HT1080 (cell line): ENCODE measurements around the gene CASP10. TPM values are rescaled to one million over a fixed set of nuclear protein-coding genes. Genes with fewer than 3 reads are reported as not detected.
"Not testable (repeated sequence)": the region's sequence is repeated elsewhere in the genome, so short reads cannot be mapped to it uniquely, and the experiment has no call there.

Experiments
- DNase-seq: peaks from one replicate; pipeline ENCODE4 v3.0.0-alpha.2; 2015; ENCODE audit warnings: low read depth
- polyA plus RNA-seq, 2 experiments: library from polyadenylated mRNA; depleted of rRNA; stranded (reverse); fragments of >200 nt; gene quantifications; 2 replicates each; pipeline ENCODE4 v1.2.3, GENCODE V29; 2015
- total RNA-seq: library from RNA; depleted of rRNA; stranded (reverse); fragments of >200 nt; shearing (Covaris generic); gene quantifications from 2 replicates; pipeline ENCODE4 v1.2.3, GENCODE V29; 2014; rRNA removed

CASP10 gene
- total RNA-seq, result 1.5 and 2.0 TPM in 2 replicates
- 2.9 and 3.5 TPM in 2 replicates for polyA plus RNA-seq (2015; cell fraction: cytosol; rRNA removed)
- 6.7 and 9.3 TPM in 2 replicates for polyA plus RNA-seq (2015; cell fraction: nucleus; rRNA removed)

- peak; percentile 65 for DNase-seq
Measured at GRCh38 chr2:201182650-201183364, at the start of gene CASP10. Gene CASP10, plus strand, starts transcription at chr2:201183141. Its CDS starts 2,637 bp downstream, at chr2:201185778.

GRCh38 chr2:201135386-201135785 is 47.6 kb upstream of the CASP10 start:
- no peak for DNase-seq

GRCh38 chr2:201136889-201137321 is 46.0 kb upstream of the CASP10 start:
- DNase-seq, result no peak

- no peak for DNase-seq
Measured at GRCh38 chr2:201137505-201138400, 45.2 kb upstream of the CASP10 start.

GRCh38 chr2:201138401-201138970 is 44.5 kb upstream of the CASP10 start:
- no peak for DNase-seq

- DNase-seq, result not testable (repeated sequence)
Measured at GRCh38 chr2:201138986-201139781, 43.8 kb upstream of the CASP10 start.

- no peak for DNase-seq
Measured at GRCh38 chr2:201139836-201140604, 42.9 kb upstream of the CASP10 start.

GRCh38 chr2:201144101-201145051 is 38.6 kb upstream of the CASP10 start:
- no peak for DNase-seq

- DNase-seq, result no peak
Measured at GRCh38 chr2:201148434-201148990, 34.4 kb upstream of the CASP10 start.

GRCh38 chr2:201149064-201149820 is 33.7 kb upstream of the CASP10 start:
- peak; percentile 86 for DNase-seq

GRCh38 chr2:201149821-201150165 is 33.1 kb upstream of the CASP10 start:
- peak; percentile 70 for DNase-seq

GRCh38 chr2:201150454-201151020 is 32.4 kb upstream of the CASP10 start:
- DNase-seq, result no peak

GRCh38 chr2:201151127-201151981 is 31.6 kb upstream of the CASP10 start:
- DNase-seq, result peak; percentile 91

- no peak for DNase-seq
Measured at GRCh38 chr2:201152517-201152916, 30.4 kb upstream of the CASP10 start.

GRCh38 chr2:201152999-201153815 is 29.7 kb upstream of the CASP10 start:
- DNase-seq, result no peak
